Ishikawa (cell line): ENCODE results near the gene OMA1.
A peak's percentile ranks its signal among the peaks of the same experiment; 100 is the strongest.

Experiments used
- CEBPB ChIP-seq: IDR thresholded peaks from 2 replicates; pipeline ENCODE4 v1.6.1; 2012
- CREB1 ChIP-seq: IDR thresholded peaks from 2 replicates; pipeline ENCODE4 v1.6.1; 2012; ENCODE audit warnings: low read depth
- EGR1 ChIP-seq: IDR thresholded peaks from 2 replicates; pipeline ENCODE4 v1.6.1; 2012
- EP300 ChIP-seq: IDR thresholded peaks from 2 replicates; pipeline ENCODE4 v1.6.1; 2012; ENCODE audit warnings: borderline replicate concordance
- FOXM1 ChIP-seq: IDR thresholded peaks from 2 replicates; pipeline ENCODE4 v1.6.1; 2012; ENCODE audit warnings: low read depth, borderline replicate concordance
- MAX ChIP-seq: IDR thresholded peaks from 2 replicates; pipeline ENCODE4 v1.6.1; 2012
- NFIC ChIP-seq: IDR thresholded peaks from 2 replicates; pipeline ENCODE4 v1.6.1; 2012
- RAD21 ChIP-seq: IDR thresholded peaks from 2 replicates; pipeline ENCODE4 v1.6.1; 2012; ENCODE audit warnings: low read depth
- REST ChIP-seq: IDR thresholded peaks from 2 replicates; pipeline ENCODE4 v1.6.1; 2012; ENCODE audit warnings: low read depth, mild to moderate bottlenecking
- TAF1 ChIP-seq: IDR thresholded peaks from 2 replicates; pipeline ENCODE4 v1.6.1; 2012; ENCODE audit warnings: low read depth, mild to moderate bottlenecking
- TCF12 ChIP-seq: IDR thresholded peaks from 2 replicates; pipeline ENCODE4 v1.6.1; 2012; ENCODE audit warnings: low read depth
- TEAD4 ChIP-seq: IDR thresholded peaks from 2 replicates; pipeline ENCODE4 v1.6.1; 2012
- USF1 ChIP-seq: IDR thresholded peaks from 2 replicates; pipeline ENCODE4 v1.6.1; 2012
- YY1 ChIP-seq: IDR thresholded peaks from 2 replicates; pipeline ENCODE4 v1.6.1; 2012; ENCODE audit warnings: low read depth
- ZBTB7A ChIP-seq: IDR thresholded peaks from 2 replicates; pipeline ENCODE4 v1.6.1; 2012; ENCODE audit warnings: low read depth

OMA1 gene

GRCh38 chr1:58543260-58543659, 3.3 kb downstream of the OMA1 start:
- no peak for TF ChIP-seq USF1
- no peak for TF ChIP-seq FOXM1
- no peak for TF ChIP-seq EP300
- no peak for TF ChIP-seq ZBTB7A
- TF ChIP-seq CEBPB = no peak
- no peak for TF ChIP-seq YY1

GRCh38 chr1:58539553-58539952, 7.0 kb downstream of the OMA1 start:
- TF ChIP-seq CEBPB (peak; percentile 39; the same call in 1 of the 2 replicates), TCF12 (no peak)

GRCh38 chr1:58538821-58539220, 7.7 kb downstream of the OMA1 start:
- TF ChIP-seq USF1 (no peak), ZBTB7A (no peak), EGR1 (no peak), REST (no peak), CREB1 (no peak), EP300 (no peak), TAF1 (no peak), CEBPB (no peak), MAX (no peak), YY1 (no peak)

GRCh38 chr1:58529284-58529683, 17.2 kb downstream of the OMA1 start:
- TF ChIP-seq EGR1 = no peak
- TF ChIP-seq CREB1 = no peak
- TF ChIP-seq CEBPB = no peak
- no peak for TF ChIP-seq EP300
- no peak for TF ChIP-seq USF1
- no peak for TF ChIP-seq NFIC
- TF ChIP-seq TAF1 = no peak

GRCh38 chr1:58528518-58528917, 18.0 kb downstream of the OMA1 start:
- TF ChIP-seq CEBPB (no peak), USF1 (no peak), FOXM1 (no peak), EGR1 (no peak), NFIC (no peak), MAX (no peak), TCF12 (no peak), EP300 (no peak), RAD21 (no peak), TEAD4 (no peak), TAF1 (no peak)

- TF ChIP-seq TAF1 (no peak), MAX (no peak), NFIC (no peak), RAD21 (no peak), FOXM1 (no peak), USF1 (no peak), EP300 (no peak), TCF12 (no peak), REST (no peak), EGR1 (no peak), ZBTB7A (no peak), TEAD4 (no peak), CEBPB (no peak), CREB1 (no peak), YY1 (no peak)
Observed at GRCh38 chr1:58524353-58524945, 22.1 kb downstream of the OMA1 start.
